Fibroblast of lung (primary cell): ENCODE measurements around the gene SCGB1D1. TPM values are rescaled to one million over a fixed set of nuclear protein-coding genes. Genes with fewer than 3 reads are reported as not detected.

Experiments
- DNase-seq, 2 donors: peaks; one replicate each; pipeline versions ENCODE4 v3.0.0 to v3.0.0-alpha.2; 2010; ENCODE audit warnings: low read depth in 2 of 2
- H2AFZ ChIP-seq: 2 replicates; pipeline ENCODE4 v1.5.1; 2012; ENCODE audit warnings: low read length, control low read depth, inconsistent platforms
- H3K27ac ChIP-seq: 2 replicates; pipeline ENCODE4 v1.5.1; 2011; ENCODE audit warnings: low read length, control low read depth; ENCODE audit not compliant: insufficient read depth
- H3K27me3 ChIP-seq: 2 replicates; pipeline ENCODE4 v1.5.1; 2011; ENCODE audit warnings: mild to moderate bottlenecking, low read length; ENCODE audit not compliant: control insufficient read depth, insufficient read depth
- H3K36me3 ChIP-seq: 2 replicates; pipeline ENCODE4 v1.5.1; 2011; ENCODE audit warnings: low read length; ENCODE audit not compliant: control insufficient read depth, insufficient read depth
- H3K4me1 ChIP-seq: 2 replicates; pipeline ENCODE4 v1.5.1; 2011; ENCODE audit warnings: low read length; ENCODE audit not compliant: control insufficient read depth, insufficient read depth; ENCODE audit errors: extremely low read depth
- H3K4me2 ChIP-seq: 2 replicates; pipeline ENCODE4 v1.5.1; 2011; ENCODE audit warnings: low read length, control low read depth; ENCODE audit not compliant: insufficient read depth; ENCODE audit errors: extremely low read depth
- H3K4me3 ChIP-seq, 4 experiments: fragments of 200-600 bp in 1 of 4; sonication (generic) in 1 of 4; replicated peaks in 1 of 4; 2 replicates each; pipeline ENCODE4 v1.5.1; 2011 to 2016; ENCODE audit warnings: low read length in 4 of 4, low read depth in 3 of 4, mild to moderate bottlenecking in 3 of 4, control low read depth in 2 of 4, inconsistent platforms in 1 of 4, mixed read lengths in 1 of 4; ENCODE audit not compliant: insufficient read depth in 1 of 4; ENCODE audit errors: control extremely low read depth in 1 of 4
- H3K79me2 ChIP-seq: 2 replicates; pipeline ENCODE4 v1.5.1; 2012; ENCODE audit warnings: mild to moderate bottlenecking, low read length, inconsistent platforms; ENCODE audit not compliant: control insufficient read depth, insufficient read depth
- H3K9ac ChIP-seq: 2 replicates; pipeline ENCODE4 v1.5.1; 2011; ENCODE audit warnings: mild to moderate bottlenecking, low read length, control low read depth; ENCODE audit not compliant: insufficient read depth
- H3K9me3 ChIP-seq: 2 replicates; pipeline ENCODE4 v1.5.1; 2012; ENCODE audit warnings: low read depth, low read length; ENCODE audit not compliant: control insufficient read depth, insufficient read depth
- H4K20me1 ChIP-seq: 2 replicates; pipeline ENCODE4 v1.5.1; 2011; ENCODE audit warnings: low read length; ENCODE audit not compliant: control insufficient read depth, insufficient read depth; ENCODE audit errors: extremely low read depth
- CTCF ChIP-seq, 2 donors: IDR thresholded peaks in 1 of 2; conservative IDR thresholded peaks in 1 of 2; 1 replicate in 1 of 2; 2 replicates in 1 of 2; pipeline ENCODE4 v1.5.1; 2011 to 2012; ENCODE audit warnings: low read length in 2 of 2, control low read depth in 1 of 2, inconsistent platforms in 1 of 2, low read depth in 1 of 2, mild to moderate bottlenecking in 1 of 2
- EZH2 ChIP-seq: IDR thresholded peaks from 2 replicates; pipeline ENCODE4 v1.5.1; 2012; ENCODE audit warnings: low read length, control low read depth, mild to moderate bottlenecking; ENCODE audit errors: missing control alignments
- polyA plus RNA-seq, 2 donors: library from polyadenylated mRNA; depleted of rRNA in 1 of 2; stranded (reverse) in 1 of 2; unstranded in 1 of 2; fragments of >200 nt; gene quantifications; 2 replicates each; pipeline ENCODE4 v1.2.1, GENCODE V29; 2011 to 2012; ENCODE audit warnings: missing spikeins in 1 of 2
- total RNA-seq: library from RNA; depleted of rRNA; stranded (reverse); fragments of >200 nt; gene quantifications from 2 replicates; pipeline ENCODE4 v1.2.1, GENCODE V29; 2014

Gene SCGB1D1
- total and polyA plus RNA-seq, 2 donors (not counting 1 experiment from before 2014, with no cell fraction given): not detected

GRCh38 chr11:62201376-62201775 is 11.4 kb downstream of the SCGB1D1 start:
- Histone ChIP-seq H3K79me2 (no peaks in the 10 kb centered on the region), H3K4me2 (no peak overlapping the region), H3K36me3 (no peaks in the 10 kb centered on the region), H3K4me1 (no peaks in the 10 kb centered on the region), H2AFZ (no peak overlapping the region), H4K20me1 (no peaks in the 10 kb centered on the region), H3K9me3 (no peaks in the 10 kb centered on the region), H3K27ac (no peak overlapping the region), H3K9ac (no peak overlapping the region), H3K27me3 (peaks cover 2% of the 10 kb centered on the region), H3K4me3 (no peak overlapping the region)
- DNase-seq: no peak
- TF ChIP-seq CTCF (conservative IDR thresholded peaks at IDR 0.05 in 1 of 2, IDR thresholded peaks at IDR 0.05 in 1 of 2; ENCODE audit: low read depth in 1 of 2, low read length in 2 of 2): no peak
- TF ChIP-seq EZH2: no peak

- peaks cover 2% of the 10 kb centered on the region for H3K27me3 ChIP-seq
- TF ChIP-seq EZH2 (no peak), CTCF (conservative IDR thresholded peaks at IDR 0.05 in 1 of 2, IDR thresholded peaks at IDR 0.05 in 1 of 2; ENCODE audit: low read depth in 1 of 2, low read length in 2 of 2) (no peak)
- H3K4me2 ChIP-seq: no peak overlapping the region
- H2AFZ ChIP-seq: no peak overlapping the region
- no peak overlapping the region for H3K9ac ChIP-seq
- no peaks in the 10 kb centered on the region for H4K20me1 ChIP-seq
- H3K4me3 ChIP-seq: no peak overlapping the region
- H3K27ac ChIP-seq: no peak overlapping the region
- no peaks in the 10 kb centered on the region for H3K4me1 ChIP-seq
- no peaks in the 10 kb centered on the region for H3K36me3 ChIP-seq
- H3K79me2 ChIP-seq: no peaks in the 10 kb centered on the region
- no peaks in the 10 kb centered on the region for H3K9me3 ChIP-seq
- DNase-seq: no peak
These were observed 12.9 kb downstream of the SCGB1D1 start for GRCh38 chr11:62202910-62203309.

- Histone ChIP-seq H3K4me2 (no peak overlapping the region), H3K36me3 (no peaks in the 10 kb centered on the region), H3K27me3 (peaks cover 2% of the 10 kb centered on the region), H3K9me3 (no peaks in the 10 kb centered on the region), H2AFZ (no peak overlapping the region), H3K4me1 (no peaks in the 10 kb centered on the region), H3K4me3 (no peak overlapping the region), H3K9ac (no peak overlapping the region), H3K27ac (no peak overlapping the region), H4K20me1 (no peaks in the 10 kb centered on the region), H3K79me2 (no peaks in the 10 kb centered on the region)
- TF ChIP-seq CTCF (conservative IDR thresholded peaks at IDR 0.05 in 1 of 2, IDR thresholded peaks at IDR 0.05 in 1 of 2; ENCODE audit: low read depth in 1 of 2, low read length in 2 of 2) (no peak), EZH2 (no peak)
- no peak for DNase-seq
These were observed 14.4 kb downstream of the SCGB1D1 start for GRCh38 chr11:62204430-62204829.
